Measurements from ENCODE around the gene TNRC6B.

- no peak for TF ChIP-seq CTCF (IDR thresholded peaks at IDR 0.05; ENCODE audit: poor library complexity)
- TF ChIP-seq EZH2 (IDR thresholded peaks at IDR 0.05; ENCODE audit: borderline replicate concordance), result no peak
- no peak for TF ChIP-seq EZH2phosphoT487 (IDR thresholded peaks at IDR 0.05; ENCODE audit: low read depth, severe bottlenecking, unreplicated experiment)
These were observed 124.4 kb downstream of the TNRC6B start for GRCh38 chr22:40302149-40302548.
